ENCODE results near the gene SGCD. TPM values are rescaled to one million over a fixed set of nuclear protein-coding genes. Genes with fewer than 3 reads are reported as not detected.

Gene SGCD
- total and polyA plus RNA-seq, 2 experiments from 2014 or later: 0.77 to 1.3 TPM

GRCh38 chr5:156585999-156586398 is 259.0 kb downstream of the SGCD start:
- no peaks in the 10 kb centered on the region for H3K36me3 ChIP-seq

DNA sequence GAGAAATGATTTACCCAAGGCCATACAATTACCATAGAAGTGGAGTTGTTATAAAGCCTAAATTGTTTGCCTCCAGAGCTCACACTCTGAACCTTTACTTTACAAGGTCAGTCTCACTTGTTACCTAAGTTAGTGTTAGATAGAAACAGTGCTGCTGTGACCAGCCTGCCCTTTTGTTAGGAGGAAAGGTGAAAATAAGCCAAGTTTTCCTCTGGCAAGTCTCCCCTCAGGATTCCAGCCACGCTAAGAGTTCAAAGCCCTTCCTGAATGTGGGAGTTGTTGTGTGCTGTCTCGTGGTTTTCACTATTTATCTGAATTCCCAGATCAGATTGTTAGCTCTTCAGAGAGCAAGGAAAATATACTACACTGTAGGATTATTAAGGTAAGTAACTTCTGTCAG is 260.0 kb downstream of the SGCD start:
- TF ChIP-seq, protein P1, sequence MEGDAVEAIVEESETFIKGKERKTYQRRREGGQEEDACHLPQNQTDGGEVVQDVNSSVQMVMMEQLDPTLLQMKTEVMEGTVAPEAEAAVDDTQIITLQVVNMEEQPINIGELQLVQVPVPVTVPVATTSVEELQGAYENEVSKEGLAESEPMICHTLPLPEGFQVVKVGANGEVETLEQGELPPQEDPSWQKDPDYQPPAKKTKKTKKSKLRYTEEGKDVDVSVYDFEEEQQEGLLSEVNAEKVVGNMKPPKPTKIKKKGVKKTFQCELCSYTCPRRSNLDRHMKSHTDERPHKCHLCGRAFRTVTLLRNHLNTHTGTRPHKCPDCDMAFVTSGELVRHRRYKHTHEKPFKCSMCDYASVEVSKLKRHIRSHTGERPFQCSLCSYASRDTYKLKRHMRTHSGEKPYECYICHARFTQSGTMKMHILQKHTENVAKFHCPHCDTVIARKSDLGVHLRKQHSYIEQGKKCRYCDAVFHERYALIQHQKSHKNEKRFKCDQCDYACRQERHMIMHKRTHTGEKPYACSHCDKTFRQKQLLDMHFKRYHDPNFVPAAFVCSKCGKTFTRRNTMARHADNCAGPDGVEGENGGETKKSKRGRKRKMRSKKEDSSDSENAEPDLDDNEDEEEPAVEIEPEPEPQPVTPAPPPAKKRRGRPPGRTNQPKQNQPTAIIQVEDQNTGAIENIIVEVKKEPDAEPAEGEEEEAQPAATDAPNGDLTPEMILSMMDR (IDR thresholded peaks at IDR 0.05; ENCODE audit: low read depth, low read length): no peak
- Histone ChIP-seq H3K27me3 (no peaks in the 10 kb centered on the region), H3K4me3 (no peak overlapping the region), H3K4me1 (ENCODE audit: low read depth) (peaks cover 7% of the 10 kb centered on the region), H3K36me3 (no peaks in the 10 kb centered on the region), H3K9me3 (ENCODE audit: low read depth) (no peaks in the 10 kb centered on the region), H3K27ac (no peak overlapping the region)
- DNase-seq (ENCODE audit: low read depth in 1 of 2, low spot score in 1 of 2): no peak

More at GRCh38 chr5:156585999-156586398, 259.0 kb downstream of the SGCD start:
- Histone ChIP-seq H3K27me3 (no peaks in the 10 kb centered on the region), H3K4me1 (ENCODE audit: low read depth) (peaks cover 7% of the 10 kb centered on the region), H3K27ac (no peak overlapping the region), H3K4me3 (no peak overlapping the region), H3K9me3 (ENCODE audit: low read depth) (no peaks in the 10 kb centered on the region)
- TF ChIP-seq, protein P1 (IDR thresholded peaks at IDR 0.05; ENCODE audit: low read depth, low read length): no peak
- no peak for DNase-seq (ENCODE audit: low read depth in 1 of 2, low spot score in 1 of 2)

- H3K36me3 ChIP-seq: no peaks in the 10 kb centered on the region
- H3K4me1 ChIP-seq (ENCODE audit: low read depth): peaks cover 7% of the 10 kb centered on the region
- H3K27me3 ChIP-seq: no peaks in the 10 kb centered on the region
- H3K4me3 ChIP-seq: no peak overlapping the region
- TF ChIP-seq, protein P1 (IDR thresholded peaks at IDR 0.05; ENCODE audit: low read depth, low read length): no peak
- no peaks in the 10 kb centered on the region for H3K9me3 ChIP-seq (ENCODE audit: low read depth)
- no peak overlapping the region for H3K27ac ChIP-seq
- no peak for DNase-seq (ENCODE audit: low read depth in 1 of 2, low spot score in 1 of 2)
These were observed 261.3 kb downstream of the SGCD start for GRCh38 chr5:156588306-156588705.

GRCh38 chr5:156589104-156589945 is 262.4 kb downstream of the SGCD start:
- TF ChIP-seq, protein P1 (IDR thresholded peaks at IDR 0.05; ENCODE audit: low read depth, low read length): no peak
- Histone ChIP-seq H3K36me3 (no peaks in the 10 kb centered on the region), H3K27me3 (no peaks in the 10 kb centered on the region), H3K4me1 (ENCODE audit: low read depth) (peaks cover 7% of the 10 kb centered on the region), H3K27ac (no peak overlapping the region), H3K4me3 (no peak overlapping the region), H3K9me3 (ENCODE audit: low read depth) (no peaks in the 10 kb centered on the region)
- DNase-seq (ENCODE audit: low read depth in 1 of 2, low spot score in 1 of 2): no peak

DNA sequence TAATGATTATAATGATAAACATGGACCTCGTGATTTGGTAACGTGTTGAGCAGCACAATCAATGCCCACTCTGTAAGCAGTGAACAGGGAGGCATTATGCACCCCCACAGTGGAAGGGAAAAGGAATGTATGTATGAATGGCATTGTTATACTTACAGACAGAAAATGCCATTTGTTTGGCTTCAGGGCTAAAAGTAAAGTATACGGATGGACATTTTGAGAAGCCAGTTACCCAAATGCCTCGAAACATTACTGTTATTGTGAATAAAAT is 262.9 kb downstream of the SGCD start:
- Histone ChIP-seq H3K36me3 (no peaks in the 10 kb centered on the region), H3K4me1 (ENCODE audit: low read depth) (peaks cover 5% of the 10 kb centered on the region), H3K4me3 (no peak overlapping the region), H3K9me3 (ENCODE audit: low read depth) (no peaks in the 10 kb centered on the region), H3K27me3 (no peaks in the 10 kb centered on the region), H3K27ac (no peak overlapping the region)
- TF ChIP-seq, protein P1 (IDR thresholded peaks at IDR 0.05; ENCODE audit: low read depth, low read length): no peak
- no peak for DNase-seq (ENCODE audit: low read depth in 1 of 2, low spot score in 1 of 2)
